HL-60 (cell line): ENCODE measurements around the gene PRDM16.

Source experiments
- DNase-seq, 2 experiments: peaks; one replicate each; pipeline ENCODE4 v3.0.0-alpha.2; 2010 to 2020; ENCODE audit warnings: low read depth in 1 of 2, low spot score in 1 of 2
- H3K27ac ChIP-seq: fragments of 250-450 bp; sonication (Bioruptor Pico); replicated peaks from 2 replicates; pipeline ENCODE4 v1.5.1; 2020; ENCODE audit warnings: mild to moderate bottlenecking, moderate library complexity
- H3K27me3 ChIP-seq: fragments of 250-450 bp; sonication (Bioruptor Pico); 2 replicates; pipeline ENCODE4 v1.5.1; 2021; ENCODE audit warnings: mild to moderate bottlenecking, moderate library complexity; ENCODE audit not compliant: insufficient read depth, poor library complexity, severe bottlenecking
- H3K4me3 ChIP-seq: replicated peaks from 2 replicates; pipeline ENCODE4 v1.5.1; 2011; ENCODE audit warnings: mild to moderate bottlenecking, control low read depth, low read length; ENCODE audit not compliant: insufficient read depth
- GABPA ChIP-seq: IDR thresholded peaks from 2 replicates; pipeline ENCODE4 v1.6.1; 2012; ENCODE audit warnings: low read depth
- POLR2AphosphoS5 ChIP-seq: IDR thresholded peaks from 2 replicates; pipeline ENCODE4 v1.6.1; 2012; ENCODE audit warnings: low read depth
- SPI1 ChIP-seq: IDR thresholded peaks from 2 replicates; pipeline ENCODE4 v1.6.1; 2012; ENCODE audit warnings: low read depth, mild to moderate bottlenecking, borderline replicate concordance
- TF ChIP-seq, protein P1 (sequence below): IDR thresholded peaks from one replicate; pipeline ENCODE4 v1.5.1; 2011; ENCODE audit warnings: low read length, control low read depth, inconsistent platforms; ENCODE audit not compliant: insufficient read depth
- TF ChIP-seq, protein P2 (sequence below): IDR thresholded peaks from 2 replicates; pipeline ENCODE4 v1.6.1; 2012; ENCODE audit warnings: low read depth; ENCODE audit not compliant: insufficient replicate concordance

PRDM16 gene

GRCh38 chr1:3438661-3439180, 369.7 kb downstream of the PRDM16 start:
- Histone ChIP-seq H3K27ac (no peak overlapping the region), H3K4me3 (no peak overlapping the region), H3K27me3 (peaks cover 2% of the 10 kb centered on the region)
- no peak for DNase-seq
- no peak for TF ChIP-seq GABPA
- TF ChIP-seq, protein P1, sequence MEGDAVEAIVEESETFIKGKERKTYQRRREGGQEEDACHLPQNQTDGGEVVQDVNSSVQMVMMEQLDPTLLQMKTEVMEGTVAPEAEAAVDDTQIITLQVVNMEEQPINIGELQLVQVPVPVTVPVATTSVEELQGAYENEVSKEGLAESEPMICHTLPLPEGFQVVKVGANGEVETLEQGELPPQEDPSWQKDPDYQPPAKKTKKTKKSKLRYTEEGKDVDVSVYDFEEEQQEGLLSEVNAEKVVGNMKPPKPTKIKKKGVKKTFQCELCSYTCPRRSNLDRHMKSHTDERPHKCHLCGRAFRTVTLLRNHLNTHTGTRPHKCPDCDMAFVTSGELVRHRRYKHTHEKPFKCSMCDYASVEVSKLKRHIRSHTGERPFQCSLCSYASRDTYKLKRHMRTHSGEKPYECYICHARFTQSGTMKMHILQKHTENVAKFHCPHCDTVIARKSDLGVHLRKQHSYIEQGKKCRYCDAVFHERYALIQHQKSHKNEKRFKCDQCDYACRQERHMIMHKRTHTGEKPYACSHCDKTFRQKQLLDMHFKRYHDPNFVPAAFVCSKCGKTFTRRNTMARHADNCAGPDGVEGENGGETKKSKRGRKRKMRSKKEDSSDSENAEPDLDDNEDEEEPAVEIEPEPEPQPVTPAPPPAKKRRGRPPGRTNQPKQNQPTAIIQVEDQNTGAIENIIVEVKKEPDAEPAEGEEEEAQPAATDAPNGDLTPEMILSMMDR = no peak
- TF ChIP-seq, protein P2, sequence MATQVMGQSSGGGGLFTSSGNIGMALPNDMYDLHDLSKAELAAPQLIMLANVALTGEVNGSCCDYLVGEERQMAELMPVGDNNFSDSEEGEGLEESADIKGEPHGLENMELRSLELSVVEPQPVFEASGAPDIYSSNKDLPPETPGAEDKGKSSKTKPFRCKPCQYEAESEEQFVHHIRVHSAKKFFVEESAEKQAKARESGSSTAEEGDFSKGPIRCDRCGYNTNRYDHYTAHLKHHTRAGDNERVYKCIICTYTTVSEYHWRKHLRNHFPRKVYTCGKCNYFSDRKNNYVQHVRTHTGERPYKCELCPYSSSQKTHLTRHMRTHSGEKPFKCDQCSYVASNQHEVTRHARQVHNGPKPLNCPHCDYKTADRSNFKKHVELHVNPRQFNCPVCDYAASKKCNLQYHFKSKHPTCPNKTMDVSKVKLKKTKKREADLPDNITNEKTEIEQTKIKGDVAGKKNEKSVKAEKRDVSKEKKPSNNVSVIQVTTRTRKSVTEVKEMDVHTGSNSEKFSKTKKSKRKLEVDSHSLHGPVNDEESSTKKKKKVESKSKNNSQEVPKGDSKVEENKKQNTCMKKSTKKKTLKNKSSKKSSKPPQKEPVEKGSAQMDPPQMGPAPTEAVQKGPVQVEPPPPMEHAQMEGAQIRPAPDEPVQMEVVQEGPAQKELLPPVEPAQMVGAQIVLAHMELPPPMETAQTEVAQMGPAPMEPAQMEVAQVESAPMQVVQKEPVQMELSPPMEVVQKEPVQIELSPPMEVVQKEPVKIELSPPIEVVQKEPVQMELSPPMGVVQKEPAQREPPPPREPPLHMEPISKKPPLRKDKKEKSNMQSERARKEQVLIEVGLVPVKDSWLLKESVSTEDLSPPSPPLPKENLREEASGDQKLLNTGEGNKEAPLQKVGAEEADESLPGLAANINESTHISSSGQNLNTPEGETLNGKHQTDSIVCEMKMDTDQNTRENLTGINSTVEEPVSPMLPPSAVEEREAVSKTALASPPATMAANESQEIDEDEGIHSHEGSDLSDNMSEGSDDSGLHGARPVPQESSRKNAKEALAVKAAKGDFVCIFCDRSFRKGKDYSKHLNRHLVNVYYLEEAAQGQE = no peak
- TF ChIP-seq POLR2AphosphoS5 = no peak
- TF ChIP-seq SPI1 = no peak

DNA sequence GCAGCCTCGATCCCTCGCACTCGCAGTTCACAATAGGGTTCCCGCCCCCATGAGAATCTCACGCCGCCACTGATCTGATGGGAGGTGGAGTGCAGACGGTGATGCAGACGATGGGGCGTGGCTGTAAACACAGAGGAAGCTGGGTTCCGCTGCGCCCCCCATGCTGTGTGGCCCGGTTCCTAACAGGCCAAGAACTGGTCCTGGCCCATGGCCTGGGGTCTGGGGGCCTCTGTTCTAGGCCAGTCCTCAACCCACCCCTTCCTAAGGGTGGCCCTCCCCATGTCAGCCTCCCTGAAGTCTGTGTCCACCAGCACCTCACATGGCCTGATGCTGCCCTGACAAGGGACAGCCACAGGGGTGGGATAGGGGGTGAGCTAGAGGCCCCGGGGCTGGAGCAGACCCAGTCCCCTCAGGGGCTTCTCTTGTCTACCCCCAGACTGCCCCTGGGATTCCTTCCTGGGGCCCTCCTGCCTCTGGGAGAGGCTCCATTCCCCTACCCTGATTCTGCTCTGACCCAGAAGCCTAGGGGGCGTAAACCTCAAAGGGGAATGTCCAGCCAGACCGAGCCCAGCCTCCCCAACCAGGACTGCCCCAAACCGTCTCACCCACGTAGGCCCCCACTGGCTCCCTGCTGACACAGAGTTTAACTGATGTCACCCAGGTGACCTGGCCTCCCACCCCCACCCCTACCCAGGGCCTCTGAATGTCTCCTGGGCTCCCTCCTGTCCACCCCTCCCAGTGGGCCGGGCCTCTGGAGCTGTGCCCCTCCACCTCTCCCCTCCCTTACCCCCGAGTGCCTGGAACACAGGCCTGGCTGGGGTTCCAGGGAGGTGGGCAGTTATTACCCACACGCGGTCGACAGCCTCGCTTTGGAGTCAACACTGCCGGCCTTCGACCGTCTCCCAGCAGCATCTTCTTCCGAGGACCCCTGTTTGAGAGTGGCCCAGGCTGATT, 370.6 kb downstream of the PRDM16 start:
- Histone ChIP-seq H3K27ac (no peak overlapping the region), H3K4me3 (no peak overlapping the region), H3K27me3 (no peaks in the 10 kb centered on the region)
- TF ChIP-seq SPI1 (no peak), GABPA (no peak), POLR2AphosphoS5 (no peak)
- TF ChIP-seq, protein P2 = no peak
- TF ChIP-seq, protein P1 = no peak
- no peak for DNase-seq

DNA sequence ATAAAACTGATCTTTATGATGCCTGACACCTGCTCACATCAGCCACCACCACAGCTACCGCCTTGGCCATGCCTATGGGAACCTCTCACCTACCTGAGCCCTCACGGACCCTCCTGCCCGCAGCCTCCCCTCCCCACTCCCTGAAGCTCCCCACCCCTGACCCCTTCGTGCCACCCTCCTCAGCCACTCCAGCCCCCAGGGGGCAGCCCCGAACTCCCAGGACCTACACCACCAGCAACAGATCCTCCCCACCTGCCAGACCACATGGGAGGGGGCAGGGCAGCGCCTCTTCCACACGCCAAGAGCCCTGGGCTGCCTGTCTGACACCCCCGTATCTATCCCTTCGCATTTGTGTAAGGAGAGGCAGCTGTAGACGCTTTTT, 371.3 kb downstream of the PRDM16 start:
- TF ChIP-seq GABPA (no peak), SPI1 (no peak), POLR2AphosphoS5 (no peak)
- TF ChIP-seq, protein P2 = no peak
- TF ChIP-seq, protein P1 = no peak
- Histone ChIP-seq H3K27ac (no peak overlapping the region), H3K27me3 (no peaks in the 10 kb centered on the region), H3K4me3 (no peak overlapping the region)
- DNase-seq = no peak
